Measurements from ENCODE around the gene RPS6KC1.

RPS6KC1 gene

GRCh38 chr1:213286235-213286634 is 235.2 kb downstream of the RPS6KC1 start:
- no peak overlapping the region for H3K4me2 ChIP-seq (ENCODE audit: low read depth, low read length, poor library complexity, severe bottlenecking)
- H3K36me3 ChIP-seq (ENCODE audit: insufficient read depth, low read length), result no peaks in the 10 kb centered on the region
- no peaks in the 10 kb centered on the region for H3K4me1 ChIP-seq (ENCODE audit: insufficient read depth, low read length, poor library complexity, severe bottlenecking)
- no peaks in the 10 kb centered on the region for H3K27me3 ChIP-seq (ENCODE audit: insufficient read depth, low read length, poor library complexity, severe bottlenecking)
- H3K9me2 ChIP-seq (replicated peaks; ENCODE audit: low read depth, low read length), result no peaks in the 10 kb centered on the region
- H3F3A ChIP-seq (ENCODE audit: low read depth), result no peaks in the 10 kb centered on the region
- H3K79me2 ChIP-seq (ENCODE audit: insufficient read depth, low read length), result no peaks in the 10 kb centered on the region
- TF ChIP-seq CTCF (conservative IDR thresholded peaks at IDR 0.05; ENCODE audit: low read length) (peak; percentile 62), EZH2phosphoT487 (IDR thresholded peaks at IDR 0.05; ENCODE audit: borderline replicate concordance) (no peak)
- no peaks in the 10 kb centered on the region for H3K9me3 ChIP-seq (ENCODE audit: insufficient read depth, low read depth, low read length)
- H3K9ac ChIP-seq (ENCODE audit: low read depth, low read length, poor library complexity, severe bottlenecking), result no peak overlapping the region
- no peak overlapping the region for H2AFZ ChIP-seq (ENCODE audit: low read length)
- H3K4me3 ChIP-seq (ENCODE audit: low read length, poor library complexity, severe bottlenecking), result no peak overlapping the region
- H4K20me1 ChIP-seq (ENCODE audit: insufficient read depth, low read length, poor library complexity, severe bottlenecking), result no peaks in the 10 kb centered on the region

- Histone ChIP-seq H3K9ac (ENCODE audit: low read depth, low read length, poor library complexity, severe bottlenecking) (no peak overlapping the region), H3K4me2 (ENCODE audit: low read depth, low read length, poor library complexity, severe bottlenecking) (no peak overlapping the region), H3K9me2 (replicated peaks; ENCODE audit: low read depth, low read length) (no peaks in the 10 kb centered on the region), H4K20me1 (ENCODE audit: insufficient read depth, low read length, poor library complexity, severe bottlenecking) (no peaks in the 10 kb centered on the region), H3F3A (ENCODE audit: low read depth) (no peaks in the 10 kb centered on the region), H2AFZ (ENCODE audit: low read length) (no peak overlapping the region), H3K4me3 (ENCODE audit: low read length, poor library complexity, severe bottlenecking) (no peak overlapping the region), H3K27me3 (ENCODE audit: insufficient read depth, low read length, poor library complexity, severe bottlenecking) (no peaks in the 10 kb centered on the region), H3K4me1 (ENCODE audit: insufficient read depth, low read length, poor library complexity, severe bottlenecking) (no peaks in the 10 kb centered on the region), H3K79me2 (ENCODE audit: insufficient read depth, low read length) (no peaks in the 10 kb centered on the region), H3K36me3 (ENCODE audit: insufficient read depth, low read length) (no peaks in the 10 kb centered on the region), H3K9me3 (ENCODE audit: insufficient read depth, low read depth, low read length) (no peaks in the 10 kb centered on the region)
- TF ChIP-seq CTCF (conservative IDR thresholded peaks at IDR 0.05; ENCODE audit: low read length), result no peak
- TF ChIP-seq EZH2phosphoT487 (IDR thresholded peaks at IDR 0.05; ENCODE audit: borderline replicate concordance), result no peak
Observed at GRCh38 chr1:213287987-213288386, 236.9 kb downstream of the RPS6KC1 start.

- TF ChIP-seq EZH2phosphoT487 (IDR thresholded peaks at IDR 0.05; ENCODE audit: borderline replicate concordance), result no peak
- TF ChIP-seq CTCF (conservative IDR thresholded peaks at IDR 0.05; ENCODE audit: low read length), result no peak
- Histone ChIP-seq H3K79me2 (ENCODE audit: insufficient read depth, low read length) (no peaks in the 10 kb centered on the region), H3K4me1 (ENCODE audit: insufficient read depth, low read length, poor library complexity, severe bottlenecking) (no peaks in the 10 kb centered on the region), H3F3A (ENCODE audit: low read depth) (no peaks in the 10 kb centered on the region), H3K9me3 (ENCODE audit: insufficient read depth, low read depth, low read length) (no peaks in the 10 kb centered on the region), H3K27me3 (ENCODE audit: insufficient read depth, low read length, poor library complexity, severe bottlenecking) (no peaks in the 10 kb centered on the region), H3K36me3 (ENCODE audit: insufficient read depth, low read length) (no peaks in the 10 kb centered on the region), H3K9me2 (replicated peaks; ENCODE audit: low read depth, low read length) (no peaks in the 10 kb centered on the region), H3K9ac (ENCODE audit: low read depth, low read length, poor library complexity, severe bottlenecking) (no peak overlapping the region), H3K4me2 (ENCODE audit: low read depth, low read length, poor library complexity, severe bottlenecking) (no peak overlapping the region), H2AFZ (ENCODE audit: low read length) (no peak overlapping the region), H3K4me3 (ENCODE audit: low read length, poor library complexity, severe bottlenecking) (no peak overlapping the region), H4K20me1 (ENCODE audit: insufficient read depth, low read length, poor library complexity, severe bottlenecking) (no peaks in the 10 kb centered on the region)
Observed at GRCh38 chr1:213291526-213291925, 240.5 kb downstream of the RPS6KC1 start.

All from Loucy (cell line).